Gastroesophageal sphincter (tissue), 4 donors: ENCODE measurements around the gene HLX. TPM values are rescaled to one million over a fixed set of nuclear protein-coding genes. Genes with fewer than 3 reads are reported as not detected.

Experiments
- ATAC-seq: fragments of 150-250 bp; one replicate; pipeline ENCODE4 v1.9.1; 2016; ENCODE audit warnings: mild to moderate bottlenecking, moderate library complexity
- H3K27ac ChIP-seq, 4 donors: fragments of 200-600 bp; sonication (generic) in 3 of 4; 1 replicate in 3 of 4; 2 replicates in 1 of 4; pipeline ENCODE4 v1.5.1; 2016 to 2019
- H3K27me3 ChIP-seq: fragments of 200-600 bp; sonication (generic); one replicate; pipeline ENCODE4 v1.5.1; 2019
- H3K36me3 ChIP-seq, 2 donors: fragments of 200-600 bp; sonication (generic); one replicate each; pipeline ENCODE4 v1.5.1; 2019; ENCODE audit warnings: control low read depth in 1 of 2
- H3K4me1 ChIP-seq, 3 donors: fragments of 200-600 bp; sonication (generic); 1 replicate in 2 of 3; 2 replicates in 1 of 3; pipeline ENCODE4 v1.5.1; 2016 to 2019; ENCODE audit warnings: control low read depth in 2 of 3
- H3K4me3 ChIP-seq, 2 donors: fragments of 200-600 bp; sonication (generic); one replicate each; pipeline ENCODE4 v1.5.1; 2019; ENCODE audit warnings: mild to moderate bottlenecking in 1 of 2, moderate library complexity in 1 of 2
- H3K9me3 ChIP-seq, 3 donors: fragments of 200-600 bp; sonication (generic); one replicate each; pipeline ENCODE4 v1.5.1; 2017 to 2019; ENCODE audit warnings: control low read depth in 2 of 3
- CTCF ChIP-seq, 4 experiments: fragments of 200-600 bp in 2 of 4; fragments of 450-650 bp in 2 of 4; sonication (generic) in 1 of 4; IDR thresholded peaks; one replicate each; pipeline ENCODE4 v1.5.1; 2017 to 2019; ENCODE audit warnings: antibody characterized with exemption in 4 of 4, mild to moderate bottlenecking in 2 of 4, moderate library complexity in 2 of 4
- EP300 ChIP-seq: sonication (generic); formaldehyde crosslinking; IDR thresholded peaks from one replicate; pipeline ENCODE4 v1.6.1; 2017; ENCODE audit warnings: antibody characterized with exemption, mild to moderate bottlenecking
- POLR2A ChIP-seq, 2 donors: fragments of 450-650 bp; IDR thresholded peaks; one replicate each; pipeline ENCODE4 v1.6.1; 2017; ENCODE audit warnings: antibody characterized with exemption in 2 of 2, mild to moderate bottlenecking in 2 of 2, moderate library complexity in 1 of 2
- POLR2AphosphoS5 ChIP-seq: sonication (generic); formaldehyde crosslinking; IDR thresholded peaks from one replicate; pipeline ENCODE4 v1.6.1; 2017; ENCODE audit warnings: antibody characterized with exemption
- WGBS, 2 donors: methylation state at CpG; one replicate each; pipeline ENCODE4 v1.1.5; 2018; ENCODE audit warnings: low coverage in 1 of 2; 5-methylcytosine and 5-hydroxymethylcytosine counted together
- total RNA-seq, 4 donors: library from RNA; depleted of rRNA; stranded (reverse); fragments of >200 nt; gene quantifications; one replicate each; pipeline ENCODE4 v1.1.0, GENCODE V29; 2016

The HLX gene
- total RNA-seq, 4 donors from 2014 or later: 7.1 to 18.1 (median 13.5) TPM

- Histone ChIP-seq H3K27me3 (peaks cover 66% of the 10 kb centered on the region), H3K9me3 (peaks cover 0 to 4% (median 0%) of the 10 kb centered on the region in 3 donors), H3K36me3 (no peaks in the 10 kb centered on the region), H3K27ac (no peak overlapping the region), H3K4me3 (no peak overlapping the region), H3K4me1 (peaks cover 0 to 26% (median 0%) of the 10 kb centered on the region in 3 donors)
- no peak for ATAC-seq
- WGBS, 2 donors: 84 to 97% methylated on average over 13 of the region's 13 CpGs
- TF ChIP-seq POLR2A (IDR thresholded peaks at IDR 0.05) (no peak), EP300 (no peak), CTCF (IDR thresholded peaks at IDR 0.05) (no peak), POLR2AphosphoS5 (no peak)
Observed at GRCh38 chr1:220894924-220895256, 15.6 kb downstream of the HLX start.

GRCh38 chr1:220895412-220895946 is 16.2 kb downstream of the HLX start:
- WGBS, 2 donors: 38% methylated on average over 4 of the region's 35 CpGs; no CpG with 5 or more reads in 1 of the 2 donors
- no peak for ATAC-seq
- H3K9me3 ChIP-seq: peaks cover 0 to 4% (median 0%) of the 10 kb centered on the region in 3 donors

GRCh38 chr1:220896092-220896491 is 16.8 kb downstream of the HLX start:
- no peak overlapping the region for H3K4me3 ChIP-seq
- no peak for TF ChIP-seq POLR2A (IDR thresholded peaks at IDR 0.05)
- TF ChIP-seq EP300: no peak
- no peak for TF ChIP-seq CTCF (IDR thresholded peaks at IDR 0.05)
- TF ChIP-seq POLR2AphosphoS5: no peak
- peaks cover 0 to 4% (median 0%) of the 10 kb centered on the region in 3 donors for H3K9me3 ChIP-seq
- no peak for ATAC-seq
- peaks cover 0 to 24% (median 0%) of the 10 kb centered on the region in 3 donors for H3K4me1 ChIP-seq
- WGBS, 2 donors: 66 to 88% methylated on average over 9 to 12 of the region's 12 CpGs
- H3K27me3 ChIP-seq: peaks cover 54% of the 10 kb centered on the region
- H3K36me3 ChIP-seq: no peaks in the 10 kb centered on the region
- no peak overlapping the region for H3K27ac ChIP-seq

More at GRCh38 chr1:220895412-220895946, 16.2 kb downstream of the HLX start:
- Histone ChIP-seq H3K36me3 (no peaks in the 10 kb centered on the region), H3K27ac (no peak overlapping the region), H3K4me3 (no peak overlapping the region), H3K4me1 (peaks cover 0 to 26% (median 0%) of the 10 kb centered on the region in 3 donors), H3K27me3 (peaks cover 60% of the 10 kb centered on the region)
- TF ChIP-seq POLR2AphosphoS5 (no peak), EP300 (no peak), POLR2A (IDR thresholded peaks at IDR 0.05) (no peak), CTCF (IDR thresholded peaks at IDR 0.05) (no peak)

- no peak for TF ChIP-seq CTCF (IDR thresholded peaks at IDR 0.05)
- TF ChIP-seq POLR2AphosphoS5: no peak
- no peak for TF ChIP-seq EP300
- TF ChIP-seq POLR2A (IDR thresholded peaks at IDR 0.05): no peak
- no peak overlapping the region for H3K4me3 ChIP-seq
- H3K4me1 ChIP-seq: no peaks in the 10 kb centered on the region
- 85 to 98% methylated on average over 3 of the region's 3 CpGs for WGBS, 2 donors
- no peaks in the 10 kb centered on the region for H3K36me3 ChIP-seq
- ATAC-seq: no peak
- H3K27me3 ChIP-seq: peaks cover 6% of the 10 kb centered on the region
- no peaks in the 10 kb centered on the region for H3K9me3 ChIP-seq
- no peak overlapping the region for H3K27ac ChIP-seq
Observed at GRCh38 chr1:220900842-220901241, 21.6 kb downstream of the HLX start.

GRCh38 chr1:220901881-220902280 is 22.6 kb downstream of the HLX start:
- ATAC-seq: no peak
- WGBS, 2 donors: 79 to 100% methylated on average over 1 to 2 of the region's 2 CpGs
- Histone ChIP-seq H3K4me3 (no peak overlapping the region), H3K27ac (no peak overlapping the region), H3K27me3 (no peaks in the 10 kb centered on the region), H3K9me3 (no peaks in the 10 kb centered on the region), H3K36me3 (no peaks in the 10 kb centered on the region), H3K4me1 (no peaks in the 10 kb centered on the region)
- TF ChIP-seq POLR2A (IDR thresholded peaks at IDR 0.05) (no peak), CTCF (IDR thresholded peaks at IDR 0.05) (no peak), POLR2AphosphoS5 (no peak), EP300 (no peak)
